H9 (cell line): ENCODE measurements around the gene ABCC12. TPM values are rescaled to one million over a fixed set of nuclear protein-coding genes. Genes with fewer than 3 reads are reported as not detected.

Experiments used
- DNase-seq: peaks from one replicate; pipeline ENCODE4 v3.0.0-alpha.2; 2017
- H2AFZ ChIP-seq: one replicate; pipeline ENCODE4 v1.6.1; 2013; ENCODE audit warnings: mild to moderate bottlenecking, low read length, control low read depth, moderate library complexity
- H2AK5ac ChIP-seq: 2 replicates; pipeline ENCODE4 v1.6.1; 2013; ENCODE audit warnings: low read length, control low read depth, mixed read lengths; ENCODE audit not compliant: insufficient read length
- H2BK120ac ChIP-seq: one replicate; pipeline ENCODE4 v1.6.1; 2013; ENCODE audit warnings: low read depth, mild to moderate bottlenecking, low read length, control low read depth, inconsistent platforms; ENCODE audit not compliant: poor library complexity, severe bottlenecking
- H2BK12ac ChIP-seq: 2 replicates; pipeline ENCODE4 v1.6.1; 2013; ENCODE audit warnings: low read length, control low read depth, mixed read lengths, low read depth; ENCODE audit not compliant: insufficient read length
- H2BK15ac ChIP-seq: 2 replicates; pipeline ENCODE4 v1.6.1; 2013; ENCODE audit warnings: low read depth, low read length, control low read depth
- H2BK20ac ChIP-seq: one replicate; pipeline ENCODE4 v1.6.1; 2013; ENCODE audit warnings: low read depth, mild to moderate bottlenecking, low read length, control low read depth, inconsistent platforms; ENCODE audit not compliant: poor library complexity, severe bottlenecking
- H2BK5ac ChIP-seq: 2 replicates; pipeline ENCODE4 v1.6.1; 2013; ENCODE audit warnings: low read length, control low read depth, mixed read lengths; ENCODE audit not compliant: insufficient read length
- H3K14ac ChIP-seq: 2 replicates; pipeline ENCODE4 v1.6.1; 2013; ENCODE audit warnings: low read length, control low read depth; ENCODE audit not compliant: insufficient read depth
- H3K18ac ChIP-seq: 2 replicates; pipeline ENCODE4 v1.6.1; 2013; ENCODE audit warnings: low read depth, mild to moderate bottlenecking, mixed read lengths, low read length, control low read depth; ENCODE audit not compliant: insufficient read length
- H3K23ac ChIP-seq: 2 replicates; pipeline ENCODE4 v1.6.1; 2013; ENCODE audit warnings: low read length, control low read depth, mixed read lengths, low read depth; ENCODE audit not compliant: insufficient read length
- H3K23me2 ChIP-seq: 2 replicates; pipeline ENCODE4 v1.6.1; 2013; ENCODE audit warnings: low read depth, mild to moderate bottlenecking, mixed read lengths, low read length, control low read depth; ENCODE audit not compliant: insufficient read length, poor library complexity, severe bottlenecking
- H3K27ac ChIP-seq: 2 replicates; pipeline ENCODE4 v1.5.1; 2013; ENCODE audit warnings: low read length, control low read depth, mixed read lengths, low read depth; ENCODE audit not compliant: insufficient read length
- H3K27me3 ChIP-seq: 2 replicates; pipeline ENCODE4 v1.6.1; 2013; ENCODE audit warnings: low read length, control low read depth, inconsistent platforms; ENCODE audit not compliant: insufficient read depth
- H3K4ac ChIP-seq: 2 replicates; pipeline ENCODE4 v1.6.1; 2013; ENCODE audit warnings: low read depth, mild to moderate bottlenecking, control low read depth, inconsistent platforms, low read length, moderate library complexity
- H3K4me1 ChIP-seq: 2 replicates; pipeline ENCODE4 v1.6.1; 2013; ENCODE audit warnings: low read length, control low read depth, inconsistent platforms; ENCODE audit not compliant: insufficient read depth
- H3K4me2 ChIP-seq: 2 replicates; pipeline ENCODE4 v1.6.1; 2013; ENCODE audit warnings: low read length, control low read depth, mixed read lengths; ENCODE audit not compliant: insufficient read length, insufficient read depth
- H3K56ac ChIP-seq: 2 replicates; pipeline ENCODE4 v1.6.1; 2013; ENCODE audit warnings: low read depth, mild to moderate bottlenecking, mixed read lengths, low read length, control low read depth; ENCODE audit not compliant: insufficient read length
- H3K79me1 ChIP-seq: 2 replicates; pipeline ENCODE4 v1.6.1; 2013; ENCODE audit warnings: low read depth, mild to moderate bottlenecking, moderate library complexity, low read length, control low read depth, inconsistent platforms; ENCODE audit not compliant: insufficient read depth, poor library complexity, severe bottlenecking
- H3K79me2 ChIP-seq: 2 replicates; pipeline ENCODE4 v1.6.1; 2013; ENCODE audit warnings: low read length, control low read depth, inconsistent platforms; ENCODE audit not compliant: insufficient read depth
- H3K9ac ChIP-seq: 2 replicates; pipeline ENCODE4 v1.6.1; 2013; ENCODE audit warnings: low read length, control low read depth, mixed read lengths; ENCODE audit not compliant: insufficient read length; ENCODE audit errors: extremely low read depth
- H3K9me3 ChIP-seq: one replicate; pipeline ENCODE4 v1.6.1; 2013; ENCODE audit warnings: low read depth, low read length, inconsistent platforms; ENCODE audit not compliant: control insufficient read depth
- H3T11ph ChIP-seq: one replicate; pipeline ENCODE4 v1.6.1; 2013; ENCODE audit warnings: mild to moderate bottlenecking, low read length, control low read depth, inconsistent platforms
- H4K20me1 ChIP-seq: one replicate; pipeline ENCODE4 v1.6.1; 2013; ENCODE audit not compliant: control insufficient read depth, insufficient read length, insufficient read depth
- H4K5ac ChIP-seq: 2 replicates; pipeline ENCODE4 v1.6.1; 2013; ENCODE audit warnings: low read depth, mild to moderate bottlenecking, mixed read lengths, low read length, control low read depth; ENCODE audit not compliant: insufficient read length
- H4K8ac ChIP-seq: replicated peaks from 2 replicates; pipeline ENCODE4 v1.6.1; 2013; ENCODE audit warnings: low read length, control low read depth, mixed read lengths, low read depth; ENCODE audit not compliant: insufficient read length
- H4K91ac ChIP-seq: 2 replicates; pipeline ENCODE4 v1.6.1; 2013; ENCODE audit warnings: low read depth, mild to moderate bottlenecking, moderate library complexity, mixed read lengths, low read length, control low read depth; ENCODE audit not compliant: insufficient read length
- H3K27ac Mint-ChIP-seq, 3 experiments: 2 replicates in 2 of 3; 3 replicates in 1 of 3; pipeline ENCODE4 v1.8.0; 2020 to 2021; ENCODE audit warnings: mixed read lengths in 3 of 3, mild to moderate bottlenecking in 1 of 3, moderate library complexity in 1 of 3
- H3K27me3 Mint-ChIP-seq: 2 replicates; pipeline ENCODE4 v1.8.0; 2021; ENCODE audit warnings: low read depth, mild to moderate bottlenecking, moderate library complexity, mixed read lengths
- H3K36me3 Mint-ChIP-seq, 3 experiments: 2 replicates in 2 of 3; 3 replicates in 1 of 3; pipeline ENCODE4 v1.8.0; 2020 to 2021; ENCODE audit warnings: low read depth in 3 of 3, mixed read lengths in 3 of 3; ENCODE audit not compliant: insufficient read depth in 1 of 3
- H3K4me1 Mint-ChIP-seq, 2 experiments: 2 replicates each; pipeline ENCODE4 v1.8.0; 2020; ENCODE audit warnings: mixed read lengths in 2 of 2
- H3K4me3 Mint-ChIP-seq, 2 experiments: 2 replicates in 1 of 2; 3 replicates in 1 of 2; pipeline ENCODE4 v1.8.0; 2020 to 2021; ENCODE audit warnings: mild to moderate bottlenecking in 2 of 2, mixed read lengths in 2 of 2, moderate library complexity in 1 of 2
- H3K9me3 Mint-ChIP-seq, 2 experiments: 2 replicates in 1 of 2; 3 replicates in 1 of 2; pipeline ENCODE4 v1.8.0; 2020; ENCODE audit warnings: mild to moderate bottlenecking in 2 of 2, mixed read lengths in 2 of 2, moderate library complexity in 1 of 2
- CTCF ChIP-seq: fragments of 200-600 bp; sonication (generic); conservative IDR thresholded peaks from 3 replicates; pipeline ENCODE4 v1.8.0; 2021; ENCODE audit warnings: antibody characterized with exemption, mild to moderate bottlenecking
- WGBS: extraction: QIAGEN DNeasy Blood & Tissue Kit; methylation state at CpG from one replicate; pipeline ENCODE4 v1.1.7; 2013; ENCODE audit warnings: missing lambda C conversion rate, low lambda C conversion rate, mixed read lengths; ENCODE audit not compliant: insufficient read length; ENCODE audit errors: extremely low coverage; 5-methylcytosine and 5-hydroxymethylcytosine counted together
- total RNA-seq: library from RNA; stranded (reverse); gene quantifications from 2 replicates; pipeline ENCODE4 v1.2.1, GENCODE V29; 2021

The ABCC12 gene
- total RNA-seq, 1 experiment from 2014 or later, result 0.09 TPM

GRCh38 chr16:48139517-48139916 lies 16.3 kb downstream of the ABCC12 start:
- H3K27me3 ChIP-seq, result no peaks in the 10 kb centered on the region
- Mint-ChIP-seq H3K4me3 (no peak overlapping the region), H3K27ac (no peak overlapping the region), H3K27me3 (no peaks in the 10 kb centered on the region; the same call in 1 of the 2 replicates), H3K36me3 (peaks cover 0 to 5% (median 0%) of the 10 kb centered on the region in 3 experiments; a peak in 1 of 7 replicates), H3K4me1 (peaks cover 9 to 10% of the 10 kb centered on the region in 2 experiments), H3K9me3 (no peaks in the 10 kb centered on the region; a peak in 2 of 5 replicates)
- H3K79me1 ChIP-seq, result no peaks in the 10 kb centered on the region
- no peaks in the 10 kb centered on the region for H3K23me2 ChIP-seq
- no peak overlapping the region for H3K9ac ChIP-seq
- no peak for TF ChIP-seq CTCF
- no peak overlapping the region for H2AK5ac ChIP-seq
- H2BK15ac ChIP-seq, result no peak overlapping the region
- H3K18ac ChIP-seq, result no peak overlapping the region
- H3T11ph ChIP-seq, result no peak overlapping the region
- H4K8ac ChIP-seq, result no peak overlapping the region
- H3K79me2 ChIP-seq, result no peaks in the 10 kb centered on the region
- no peak overlapping the region for H3K23ac ChIP-seq
- H2BK20ac ChIP-seq, result no peak overlapping the region
- DNase-seq, result no peak
- no peak overlapping the region for H4K5ac ChIP-seq
- H2BK12ac ChIP-seq, result no peak overlapping the region
- no peaks in the 10 kb centered on the region for H4K20me1 ChIP-seq
- no peak overlapping the region for H4K91ac ChIP-seq
- no peak overlapping the region for H3K14ac ChIP-seq
- H2BK5ac ChIP-seq, result no peak overlapping the region
- H3K4ac ChIP-seq, result no peak overlapping the region
- H3K27ac ChIP-seq, result no peak overlapping the region
- H2BK120ac ChIP-seq, result no peak overlapping the region
- H3K56ac ChIP-seq, result no peak overlapping the region
- no peak overlapping the region for H3K4me2 ChIP-seq
- no CpG with 5 or more reads among the region's 3 CpGs for WGBS
- no peaks in the 10 kb centered on the region for H3K9me3 ChIP-seq
- no peak overlapping the region for H2AFZ ChIP-seq
- H3K4me1 ChIP-seq, result no peaks in the 10 kb centered on the region
